IMR-90 (cell line): ENCODE measurements around the gene SEMA6D. TPM values are rescaled to one million over a fixed set of nuclear protein-coding genes. Genes with fewer than 3 reads are reported as not detected.

ENCODE experiments used
- ATAC-seq: fragments of 200-7000 bp; cut with Tn5 transposase; 2 replicates; pipeline ENCODE4 v1.9.1; 2020; ENCODE audit warnings: low read depth, mild to moderate bottlenecking, moderate library complexity
- BruUV-seq: library from RNA; stranded (reverse); fragments of 400-500 nt; replicated peaks from 2 replicates; lab custom pipeline; 2021; lab: Mats Ljungman, UMichigan
- CTCF ChIA-PET: fragments of 300-600 bp; formaldehyde crosslinking; extraction: SDS; loops from one replicate; lab custom pipeline; 2021; ENCODE audit warnings: antibody characterized with exemption; lab: Yijun Ruan, JAX
- POLR2A ChIA-PET: fragments of 300-600 bp; sonication (Branson Sonifier 250); formaldehyde crosslinking; loops from one replicate; lab custom pipeline; 2022; ENCODE audit warnings: antibody characterized with exemption; ENCODE audit not compliant: unreplicated experiment; lab: Charles Lee
- DNase-seq: peaks from one replicate; pipeline ENCODE4 v3.0.0; 2013
- H2AFZ ChIP-seq: replicated peaks from 2 replicates; pipeline ENCODE3; 2013; ENCODE audit warnings: low read length, mild to moderate bottlenecking; ENCODE audit not compliant: poor library complexity
- H2AK5ac ChIP-seq: 2 replicates; pipeline ENCODE4 v1.6.1; 2013; ENCODE audit warnings: low read depth, low read length, inconsistent platforms
- H2AK9ac ChIP-seq: replicated peaks from 2 replicates; pipeline ENCODE3; 2013; ENCODE audit warnings: mild to moderate bottlenecking, low read depth, low read length, moderate library complexity; ENCODE audit not compliant: poor library complexity
- H2BK120ac ChIP-seq: 2 replicates; pipeline ENCODE4 v1.6.1; 2013; ENCODE audit warnings: low read depth, low read length, inconsistent platforms
- H2BK15ac ChIP-seq: 3 replicates; pipeline ENCODE4 v1.6.1; 2013; ENCODE audit warnings: low read depth, low read length, inconsistent platforms
- H2BK20ac ChIP-seq: 2 replicates; pipeline ENCODE4 v1.6.1; 2013; ENCODE audit warnings: low read depth, mild to moderate bottlenecking, inconsistent platforms, low read length, moderate library complexity
- H2BK5ac ChIP-seq: 2 replicates; pipeline ENCODE4 v1.6.1; 2013; ENCODE audit warnings: mild to moderate bottlenecking, low read depth, low read length, inconsistent platforms; ENCODE audit not compliant: poor library complexity, severe bottlenecking
- H3K14ac ChIP-seq: replicated peaks from 2 replicates; pipeline ENCODE4 v1.6.1; 2013; ENCODE audit warnings: low read depth, low read length, inconsistent platforms
- H3K18ac ChIP-seq: 2 replicates; pipeline ENCODE4 v1.6.1; 2013; ENCODE audit warnings: low read depth, low read length, control low read depth
- H3K23ac ChIP-seq: 2 replicates; pipeline ENCODE4 v1.6.1; 2013; ENCODE audit warnings: low read depth, low read length, inconsistent platforms
- H3K27ac ChIP-seq: 2 replicates; pipeline ENCODE4 v1.5.1; 2013; ENCODE audit warnings: mild to moderate bottlenecking, control low read depth, low read length; ENCODE audit not compliant: insufficient read depth
- H3K27me3 ChIP-seq: 2 replicates; pipeline ENCODE4 v1.6.1; 2013; ENCODE audit warnings: low read length; ENCODE audit not compliant: control insufficient read depth, insufficient read depth
- H3K36me3 ChIP-seq: 2 replicates; pipeline ENCODE4 v1.6.1; 2013; ENCODE audit warnings: low read length, mixed read lengths; ENCODE audit not compliant: control insufficient read depth, insufficient read depth
- H3K4ac ChIP-seq: 2 replicates; pipeline ENCODE4 v1.6.1; 2013; ENCODE audit warnings: low read depth, low read length, inconsistent platforms
- H3K4me1 ChIP-seq: 2 replicates; pipeline ENCODE4 v1.6.1; 2013; ENCODE audit warnings: low read length, mixed read lengths; ENCODE audit not compliant: control insufficient read depth, insufficient read depth
- H3K4me2 ChIP-seq: 2 replicates; pipeline ENCODE4 v1.6.1; 2013; ENCODE audit warnings: low read depth, mild to moderate bottlenecking, control low read depth, low read length, moderate library complexity
- H3K4me3 ChIP-seq: 2 replicates; pipeline ENCODE4 v1.5.1; 2013; ENCODE audit warnings: low read depth, mild to moderate bottlenecking, control low read depth, low read length, moderate library complexity; ENCODE audit not compliant: insufficient read depth
- H3K56ac ChIP-seq: 2 replicates; pipeline ENCODE4 v1.6.1; 2013; ENCODE audit warnings: low read length, inconsistent platforms; ENCODE audit not compliant: insufficient read depth; ENCODE audit errors: extremely low read depth
- H3K79me1 ChIP-seq, 2 experiments: 2 replicates each; pipeline ENCODE4 v1.6.1; 2013; ENCODE audit warnings: low read length in 2 of 2, inconsistent platforms in 1 of 2, low read depth in 1 of 2
- H3K9ac ChIP-seq: 2 replicates; pipeline ENCODE4 v1.6.1; 2013; ENCODE audit warnings: low read depth, low read length, control low read depth
- H3K9me1 ChIP-seq: 2 replicates; pipeline ENCODE4 v1.6.1; 2013; ENCODE audit warnings: low read length, inconsistent platforms; ENCODE audit not compliant: insufficient read depth
- H3K9me3 ChIP-seq: 2 replicates; pipeline ENCODE4 v1.6.1; 2013; ENCODE audit warnings: low read length; ENCODE audit not compliant: control insufficient read depth, insufficient read depth
- H4K20me1 ChIP-seq: 2 replicates; pipeline ENCODE4 v1.6.1; 2013; ENCODE audit warnings: low read length, inconsistent platforms; ENCODE audit not compliant: insufficient read depth
- H4K5ac ChIP-seq: 2 replicates; pipeline ENCODE4 v1.6.1; 2013; ENCODE audit warnings: mild to moderate bottlenecking, low read depth, low read length, control low read depth
- H4K8ac ChIP-seq, 2 experiments: 2 replicates each; pipeline ENCODE4 v1.6.1; 2013; ENCODE audit warnings: low read depth in 2 of 2, low read length in 2 of 2, control low read depth in 1 of 2, inconsistent platforms in 1 of 2
- H4K91ac ChIP-seq: 2 replicates; pipeline ENCODE4 v1.6.1; 2013; ENCODE audit warnings: low read depth, low read length, inconsistent platforms; ENCODE audit not compliant: insufficient read depth
- CHD1 ChIP-seq: IDR thresholded peaks from 2 replicates; pipeline ENCODE4 v1.6.1; 2012; ENCODE audit warnings: low read depth, low read length, improper control_type of control experiment
- MAZ ChIP-seq: IDR thresholded peaks from 2 replicates; pipeline ENCODE4 v1.6.1; 2012; ENCODE audit warnings: low read depth, mild to moderate bottlenecking, low read length, improper control_type of control experiment, moderate library complexity, borderline replicate concordance
- RAD21 ChIP-seq: IDR thresholded peaks from 2 replicates; pipeline ENCODE4 v1.6.1; 2012; ENCODE audit warnings: low read length, improper control_type of control experiment
- SMC3 ChIP-seq: fragments of 150-350 bp; IDR thresholded peaks from 2 replicates; pipeline ENCODE4 v1.6.1; 2016; ENCODE audit warnings: low read depth, mild to moderate bottlenecking, antibody characterized with exemption, low read length, moderate library complexity
- WGBS, 2 experiments: methylation state at CpG; one replicate each; pipeline versions ENCODE4 v1.1.5 to v1.1.7; 2013; ENCODE audit warnings: missing lambda C conversion rate in 2 of 2; ENCODE audit not compliant: insufficient read length in 1 of 2; ENCODE audit errors: extremely low coverage in 2 of 2; 5-methylcytosine and 5-hydroxymethylcytosine counted together
- dilution Hi-C: fragments of 300-500 bp; cut with HindIII; formaldehyde crosslinking; loops from one replicate; pipeline ENCODE4 v1.14.3; 2018; ENCODE audit warnings: low sequenced_read_pairs; ENCODE audit not compliant: unreplicated experiment
- in situ Hi-C: fragments of 300-500 bp; cut with MboI; formaldehyde crosslinking; loops from 3 replicates; pipeline ENCODE4 v1.14.3; 2019; ENCODE audit warnings: low sequenced_read_pairs, inconsistent platforms, mixed read lengths
- intact Hi-C: fragments of 100-400 bp; cut with micrococcal nuclease; formaldehyde crosslinking; loops from 2 replicates; pipeline ENCODE4 v1.10.0; 2022
- polyA plus RNA-seq, 3 experiments: library from polyadenylated mRNA; depleted of rRNA; stranded (reverse); fragments of >200 nt; gene quantifications; 2 replicates each; pipeline ENCODE4 v1.2.3, GENCODE V29; 2012; ENCODE audit warnings: low replicate concordance in 1 of 3
- total RNA-seq: library from RNA; depleted of rRNA; stranded (reverse); fragments of >200 nt; gene quantifications from 2 replicates; pipeline ENCODE4 v1.2.3, GENCODE V29; 2012

SEMA6D gene
- total and polyA plus RNA-seq, 2 of the 4 experiments (the other 2 are of a cell fraction), result 12.6 to 17.4 TPM

GRCh38 chr15:47742742-47743141, 25.4 kb downstream of the SEMA6D start:
- H3K9ac ChIP-seq, result no peak overlapping the region
- no peak overlapping the region for H4K5ac ChIP-seq
- H2BK15ac ChIP-seq, result no peak overlapping the region
- intact Hi-C loops, result no loop called here
- no peak overlapping the region for H3K27ac ChIP-seq
- ChIA-PET CTCF (no interaction called here), POLR2A (no interaction called here)
- no peak overlapping the region for H3K14ac ChIP-seq
- H4K20me1 ChIP-seq, result no peaks in the 10 kb centered on the region
- H2AK5ac ChIP-seq, result no peak overlapping the region
- H3K9me3 ChIP-seq, result no peaks in the 10 kb centered on the region
- H3K4ac ChIP-seq, result no peak overlapping the region
- H2AK9ac ChIP-seq, result no peak overlapping the region
- no peak overlapping the region for H4K8ac ChIP-seq
- no peak overlapping the region for H2BK120ac ChIP-seq
- no peak overlapping the region for H3K18ac ChIP-seq
- in situ Hi-C loops, result no loop called here
- no peak overlapping the region for H2BK20ac ChIP-seq
- H3K4me3 ChIP-seq, result no peak overlapping the region
- peaks cover 5 to 47% of the 10 kb centered on the region in 2 experiments; a peak in 3 of 4 replicates for H3K79me1 ChIP-seq
- no peak overlapping the region for H3K23ac ChIP-seq
- H3K56ac ChIP-seq, result no peak overlapping the region
- no peak overlapping the region for H4K91ac ChIP-seq
- ATAC-seq (no peak), DNase-seq (no peak)
- TF ChIP-seq RAD21 (no peak), MAZ (no peak), CHD1 (no peak), SMC3 (no peak)
- no peak overlapping the region for H3K4me2 ChIP-seq
- dilution Hi-C loops, result no loop called here
- H2AFZ ChIP-seq, result no peak overlapping the region
- H3K4me1 ChIP-seq, result peaks cover 2% of the 10 kb centered on the region; the same call in 1 of the 2 replicates
- H2BK5ac ChIP-seq, result no peak overlapping the region
- no CpG with 5 or more reads among the region's 2 CpGs for WGBS, 2 experiments
- no TSS peak for BruUV-seq
- peaks cover 9% of the 10 kb centered on the region for H3K36me3 ChIP-seq
- H3K9me1 ChIP-seq, result 0 out of 2 replicates have a peak, but pooled peaks cover 8% of the 10 kb centered on the region
- no peaks in the 10 kb centered on the region for H3K27me3 ChIP-seq
